CD4-positive, CD25-positive, alpha-beta regulatory T cell (primary cell): ENCODE measurements around the gene CDHR4. TPM values are rescaled to one million over a fixed set of nuclear protein-coding genes. Genes with fewer than 3 reads are reported as not detected.
"Not testable (repeated sequence)": the region's sequence is repeated elsewhere in the genome, so short reads cannot be mapped to it uniquely, and the experiment has no call there.

Experiments used
- ATAC-seq, 2 donors: fragments of 150-1000 bp; cut with Tn5 transposase; one replicate each; pipeline ENCODE4 v1.10.0; 2021; ENCODE audit warnings: low read depth in 2 of 2, moderate number of reproducible peaks in 2 of 2, moderate library complexity in 1 of 2
- DNase-seq, 3 donors: peaks; one replicate each; pipeline versions ENCODE4 v3.0.0 to v3.0.0-alpha.2; 2012 to 2022; ENCODE audit warnings: mixed read lengths in 1 of 3
- H3K27ac ChIP-seq: one replicate; pipeline ENCODE4 v1.7.0; 2013; ENCODE audit warnings: mild to moderate bottlenecking, low read length; ENCODE audit not compliant: insufficient read depth, poor library complexity, severe bottlenecking
- H3K27me3 ChIP-seq: one replicate; pipeline ENCODE4 v1.7.0; 2013; ENCODE audit warnings: low read length; ENCODE audit not compliant: control insufficient read depth, insufficient read depth
- H3K36me3 ChIP-seq: one replicate; pipeline ENCODE4 v1.7.0; 2013; ENCODE audit warnings: mild to moderate bottlenecking, low read length, moderate library complexity; ENCODE audit not compliant: control insufficient read depth, insufficient read depth
- H3K4me1 ChIP-seq: 2 replicates; pipeline ENCODE4 v1.7.0; 2013; ENCODE audit warnings: mild to moderate bottlenecking, low read length; ENCODE audit not compliant: insufficient read depth, control insufficient read depth, poor library complexity, severe bottlenecking
- H3K4me3 ChIP-seq: one replicate; pipeline ENCODE4 v1.7.0; 2013; ENCODE audit warnings: low read depth, mild to moderate bottlenecking, low read length, moderate library complexity
- H3K9me3 ChIP-seq, 2 experiments: 1 replicate in 1 of 2; 2 replicates in 1 of 2; pipeline ENCODE4 v1.7.0; 2013; ENCODE audit warnings: low read length in 2 of 2, mild to moderate bottlenecking in 1 of 2, moderate library complexity in 1 of 2; ENCODE audit not compliant: control insufficient read depth in 2 of 2
- H3K27ac Mint-ChIP-seq, 3 donors: one replicate each; pipeline ENCODE4 v1.8.0; 2020 to 2022; ENCODE audit warnings: mild to moderate bottlenecking in 3 of 3, mixed read lengths in 3 of 3, moderate library complexity in 2 of 3
- H3K27me3 Mint-ChIP-seq: one replicate; pipeline ENCODE4 v1.8.0; 2022; ENCODE audit warnings: mild to moderate bottlenecking, mixed read lengths
- H3K36me3 Mint-ChIP-seq: one replicate; pipeline ENCODE4 v1.8.0; 2020; ENCODE audit warnings: mixed read lengths
- H3K4me1 Mint-ChIP-seq, 4 donors: one replicate each; pipeline ENCODE4 v1.8.0; 2020 to 2022; ENCODE audit warnings: mixed read lengths in 4 of 4, mild to moderate bottlenecking in 1 of 4
- H3K4me3 Mint-ChIP-seq, 4 donors: one replicate each; pipeline ENCODE4 v1.8.0; 2020 to 2022; ENCODE audit warnings: mild to moderate bottlenecking in 4 of 4, mixed read lengths in 4 of 4, moderate library complexity in 3 of 4
- H3K9me3 Mint-ChIP-seq, 7 donors: one replicate each; pipeline ENCODE4 v1.8.0; 2020 to 2022; ENCODE audit warnings: mixed read lengths in 7 of 7, mild to moderate bottlenecking in 3 of 7, moderate library complexity in 2 of 7
- polyA plus RNA-seq, 4 donors: library from polyadenylated mRNA; unstranded; fragments of 300-500 nt; fragmentation: Illumina TruSeq; gene quantifications; one replicate each; pipeline ENCODE4 v1.2.3, GENCODE V29; 2021
- total RNA-seq: library from RNA; stranded (reverse); gene quantifications from one replicate; pipeline ENCODE4 v1.2.3, GENCODE V29; 2022

Gene CDHR4
- total and polyA plus RNA-seq, 5 donors from 2014 or later = 0.32 TPM; not detected in 4

- DNase-seq = peak; percentile 66 to 84 (median 79)
- Mint-ChIP-seq H3K36me3 (peaks cover 6% of the 10 kb centered on the region), H3K27ac (peak overlapping the region in 2 of 3 donors; percentile 4 to 82), H3K4me1 (peaks cover 0 to 6% (median 2%) of the 10 kb centered on the region in 4 donors), H3K9me3 (no peaks in the 10 kb centered on the region), H3K4me3 (no peak overlapping the region), H3K27me3 (no peaks in the 10 kb centered on the region)
- Histone ChIP-seq H3K27me3 (no peaks in the 10 kb centered on the region), H3K9me3 (no peaks in the 10 kb centered on the region), H3K27ac (no peak overlapping the region), H3K4me1 (no peaks in the 10 kb centered on the region), H3K36me3 (no peaks in the 10 kb centered on the region), H3K4me3 (no peak overlapping the region)
- peak; percentile 82 to 89 for ATAC-seq
Observed at GRCh38 chr3:49839193-49839809, 39.6 kb upstream of the CDHR4 start.

DNA sequence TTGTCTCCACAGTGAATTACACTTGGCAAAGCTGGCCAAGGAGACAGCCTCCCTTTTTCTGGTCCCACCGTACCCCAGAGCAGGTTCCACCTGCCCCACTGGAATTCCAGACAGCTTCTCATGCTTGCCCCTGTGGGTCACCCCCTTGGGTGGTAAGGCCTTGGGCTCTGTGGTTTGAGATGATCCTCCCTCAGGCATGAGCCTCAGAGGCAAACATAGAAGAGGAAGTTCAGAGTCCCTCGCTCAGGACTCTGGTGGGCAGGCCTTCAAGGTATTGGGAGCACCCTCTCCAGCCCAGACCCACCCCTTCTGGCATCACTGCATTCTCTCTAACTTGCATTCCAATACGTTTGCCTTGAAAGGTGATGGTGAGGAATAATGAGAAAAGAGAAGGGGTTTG, 31.7 kb upstream of the CDHR4 start:
- ATAC-seq (no peak), DNase-seq (no peak)
- H3K4me3 Mint-ChIP-seq = no peak overlapping the region
- H3K9me3 Mint-ChIP-seq = no peaks in the 10 kb centered on the region
- Histone ChIP-seq H3K27ac (no peak overlapping the region), H3K9me3 (no peaks in the 10 kb centered on the region), H3K36me3 (no peaks in the 10 kb centered on the region), H3K4me1 (no peaks in the 10 kb centered on the region), H3K27me3 (no peaks in the 10 kb centered on the region), H3K4me3 (no peak overlapping the region)
- H3K36me3 Mint-ChIP-seq = peaks cover 12% of the 10 kb centered on the region
- no peaks in the 10 kb centered on the region for H3K27me3 Mint-ChIP-seq
- H3K27ac Mint-ChIP-seq = peak overlapping the region in 2 of 3 donors; percentile 32 to 65
- H3K4me1 Mint-ChIP-seq = no peaks in the 10 kb centered on the region

DNA sequence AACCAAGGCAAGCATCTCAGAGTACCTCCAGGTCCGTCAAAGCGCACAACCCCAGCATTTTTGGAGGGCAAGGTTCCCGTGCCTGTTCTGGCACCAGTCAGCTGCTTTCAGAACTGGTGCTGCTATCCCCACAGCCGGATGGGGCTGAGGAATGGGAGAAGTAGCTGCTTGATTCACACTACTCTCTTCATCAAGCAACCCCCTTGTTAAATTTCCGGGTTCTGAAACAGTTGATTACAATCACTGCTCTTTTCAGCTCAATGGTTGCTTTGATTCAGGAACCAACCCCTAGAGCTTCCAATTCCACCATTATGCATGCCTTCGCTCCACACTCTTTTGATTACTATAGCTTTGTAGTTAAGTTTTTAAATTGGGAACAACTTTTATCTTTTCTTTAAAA, 26.3 kb upstream of the CDHR4 start:
- H3K27me3 Mint-ChIP-seq = no peaks in the 10 kb centered on the region
- H3K4me1 Mint-ChIP-seq = no peaks in the 10 kb centered on the region
- H3K4me1 ChIP-seq = no peaks in the 10 kb centered on the region
- no peak overlapping the region for H3K4me3 Mint-ChIP-seq
- no peak overlapping the region for H3K4me3 ChIP-seq
- DNase-seq (no peak), ATAC-seq (no peak)
- H3K9me3 ChIP-seq = no peaks in the 10 kb centered on the region
- H3K36me3 ChIP-seq = no peaks in the 10 kb centered on the region
- H3K27ac Mint-ChIP-seq = no peak overlapping the region
- H3K27me3 ChIP-seq = no peaks in the 10 kb centered on the region
- H3K27ac ChIP-seq = no peak overlapping the region
- H3K36me3 Mint-ChIP-seq = peaks cover 9% of the 10 kb centered on the region
- no peaks in the 10 kb centered on the region for H3K9me3 Mint-ChIP-seq

DNA sequence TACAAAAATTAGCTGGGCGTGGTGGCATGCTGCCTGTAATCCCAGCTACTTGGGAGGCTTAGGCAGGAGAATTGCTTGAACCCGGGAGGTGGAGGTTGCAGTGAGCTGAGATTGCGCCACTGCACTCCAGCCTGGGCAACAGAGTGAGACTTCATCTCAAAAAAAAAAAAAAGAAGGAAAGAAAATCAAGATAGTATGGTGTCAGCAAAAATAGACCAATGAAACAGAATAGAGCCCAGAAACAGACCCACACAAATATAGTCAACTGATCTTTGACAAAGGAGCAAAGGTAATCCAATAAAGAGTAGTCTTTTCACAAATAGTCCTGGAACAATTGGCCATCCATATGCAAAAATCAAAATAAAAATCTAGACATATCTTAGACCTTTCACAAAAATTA, 23.5 kb upstream of the CDHR4 start:
- not testable (repeated sequence) for ATAC-seq, H3K27me3 ChIP-seq, H3K4me1 Mint-ChIP-seq, H3K36me3 Mint-ChIP-seq, H3K27ac ChIP-seq, H3K4me3 Mint-ChIP-seq, H3K9me3 ChIP-seq, H3K9me3 Mint-ChIP-seq, H3K27ac Mint-ChIP-seq, H3K4me3 ChIP-seq, H3K27me3 Mint-ChIP-seq, DNase-seq, H3K4me1 ChIP-seq, H3K36me3 ChIP-seq

DNA sequence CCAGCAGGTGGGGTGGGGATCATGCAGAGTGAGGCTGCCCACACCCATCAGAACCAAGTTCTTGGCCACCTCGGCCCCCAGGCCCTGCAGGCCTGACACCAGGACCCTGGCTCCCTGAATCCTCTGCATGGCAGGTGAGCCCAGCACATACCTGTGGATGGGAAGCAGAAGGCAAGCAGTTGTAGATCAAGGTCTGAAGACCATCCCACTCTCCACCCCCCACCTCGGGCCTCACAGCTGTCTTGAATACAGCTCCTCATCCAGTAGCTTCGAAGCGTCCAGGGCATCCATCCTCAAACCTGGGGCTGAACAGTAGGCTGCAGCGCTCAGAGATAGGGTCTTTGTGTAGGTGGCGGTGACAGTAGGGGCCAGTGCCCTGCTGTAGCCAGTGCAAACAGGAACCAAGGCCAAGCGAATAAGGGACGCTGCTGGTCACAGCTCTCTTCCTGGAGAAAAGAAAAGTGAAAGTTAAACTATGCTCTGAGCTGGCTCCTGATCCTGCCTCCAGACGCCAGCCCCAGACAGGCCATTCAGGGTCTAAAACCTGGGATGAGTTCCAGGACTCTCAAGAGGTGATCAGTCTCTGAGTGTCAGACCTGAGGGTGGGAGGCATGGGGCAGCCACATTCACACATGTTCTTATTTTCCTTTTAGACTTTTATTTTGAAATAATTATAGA, 14.0 kb upstream of the CDHR4 start, which contains the start of gene UBA7:
Gene UBA7 (minus strand): TSS at position 457 of the 678 bp plus-strand sequence. CDS start 166 bp downstream, at position 291.
- H3K27ac Mint-ChIP-seq = peak within 1 kb of the TSS; percentile 96 to 99 (median 99)
- Histone ChIP-seq H3K36me3 (peaks cover 23% of the 10 kb centered on the region), H3K4me3 (peak within 1 kb of the TSS; percentile 87), H3K27me3 (no peaks in the 10 kb centered on the region), H3K4me1 (peaks cover 28% of the 10 kb centered on the region), H3K27ac (peak within 1 kb of the TSS; percentile 78), H3K9me3 (no peaks in the 10 kb centered on the region)
- no peaks in the 10 kb centered on the region for H3K27me3 Mint-ChIP-seq
- peaks cover 3 to 44% (median 16%) of the 10 kb centered on the region in 4 donors for H3K4me1 Mint-ChIP-seq
- peak; percentile 76 to 80 for ATAC-seq
- peaks cover 18% of the 10 kb centered on the region for H3K36me3 Mint-ChIP-seq
- peak in 2 of 3 donors; percentile 54 to 74 for DNase-seq
- no peaks in the 10 kb centered on the region for H3K9me3 Mint-ChIP-seq
- H3K4me3 Mint-ChIP-seq = peak within 1 kb of the TSS; percentile 96 to 99 (median 97)

DNA sequence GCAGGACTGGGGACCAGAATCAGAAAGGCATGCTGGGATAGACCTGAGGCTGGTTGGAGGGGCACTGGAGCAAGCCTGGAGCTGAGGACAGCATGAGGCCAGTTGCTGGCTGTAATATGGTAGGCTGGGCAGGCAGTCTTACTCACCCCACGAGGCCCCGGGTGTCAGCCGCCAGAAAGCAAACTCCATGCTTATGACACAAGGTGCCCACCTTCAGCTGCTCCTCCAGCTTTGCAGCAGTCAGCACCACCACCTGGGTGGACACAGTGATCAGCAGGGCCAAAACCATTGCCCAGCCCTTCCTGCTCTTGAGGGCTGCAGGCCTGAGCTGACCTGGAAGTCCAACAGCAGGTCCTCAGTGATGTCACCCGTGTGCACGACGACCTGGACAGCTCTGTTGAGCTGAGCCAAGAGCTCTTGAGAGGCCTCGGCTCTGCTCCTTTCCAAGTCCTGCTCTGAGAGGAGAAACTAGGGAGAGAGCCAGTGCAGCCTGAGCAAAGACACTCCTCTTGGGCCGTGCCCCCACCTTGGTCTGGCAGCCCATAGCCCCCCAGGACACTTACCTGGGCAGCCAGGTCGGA, 13.3 kb upstream of the CDHR4 start:
- Histone ChIP-seq H3K4me3 (peak overlapping the region; percentile 87), H3K27me3 (no peaks in the 10 kb centered on the region), H3K9me3 (no peaks in the 10 kb centered on the region), H3K27ac (peak overlapping the region; percentile 78), H3K4me1 (peaks cover 29% of the 10 kb centered on the region), H3K36me3 (peaks cover 23% of the 10 kb centered on the region)
- Mint-ChIP-seq H3K27ac (peak overlapping the region; percentile 96 to 99 (median 99)), H3K27me3 (no peaks in the 10 kb centered on the region), H3K4me3 (peak overlapping the region; percentile 96 to 99 (median 97)), H3K9me3 (no peaks in the 10 kb centered on the region), H3K36me3 (peaks cover 18% of the 10 kb centered on the region), H3K4me1 (peaks cover 3 to 50% (median 16%) of the 10 kb centered on the region in 4 donors)
- DNase-seq (peak in 1 of 3 donors; percentile 27), ATAC-seq (peak in 1 of 2 donors; percentile 15)

GRCh38 chr3:49807431-49808114, 7.9 kb upstream of the CDHR4 start:
- peaks cover 1% of the 10 kb centered on the region for H3K27me3 Mint-ChIP-seq
- H3K4me3 ChIP-seq = no peak overlapping the region
- no peak for DNase-seq
- H3K27me3 ChIP-seq = no peaks in the 10 kb centered on the region
- H3K27ac Mint-ChIP-seq = peak overlapping the region; percentile 72 to 82 (median 76)
- no peaks in the 10 kb centered on the region for H3K9me3 Mint-ChIP-seq
- H3K9me3 ChIP-seq = no peaks in the 10 kb centered on the region
- H3K36me3 ChIP-seq = peaks cover 25% of the 10 kb centered on the region
- no peak overlapping the region for H3K27ac ChIP-seq
- peaks cover under 1 to 68% (median 9%) of the 10 kb centered on the region in 4 donors for H3K4me1 Mint-ChIP-seq
- peaks cover 18% of the 10 kb centered on the region for H3K36me3 Mint-ChIP-seq
- peak overlapping the region in 3 of 4 donors; percentile 5 to 68 (median 63) for H3K4me3 Mint-ChIP-seq
- no peak for ATAC-seq
- H3K4me1 ChIP-seq = peaks cover 45% of the 10 kb centered on the region
